ENCODE data around the gene MED13L. TPM values are rescaled to one million over a fixed set of nuclear protein-coding genes. Genes with fewer than 3 reads are reported as not detected.

MED13L gene
- total and polyA plus RNA-seq, 2 donors (not counting 1 experiment from before 2014, with no cell fraction given), result 20.3 to 207 TPM

- Mint-ChIP-seq H3K4me1 (peaks cover 18% of the 10 kb centered on the region), H3K27me3 (no peaks in the 10 kb centered on the region), H3K9me3 (ENCODE audit: insufficient read depth) (no peaks in the 10 kb centered on the region), H3K27ac (no peak overlapping the region), H3K4me3 (no peak overlapping the region)
- Histone ChIP-seq H3K9ac (ENCODE audit: low read length) (no peak overlapping the region), H2AFZ (ENCODE audit: insufficient read depth, low read depth, low read length, poor library complexity, severe bottlenecking) (no peak overlapping the region), H3K36me3 (replicated peaks in 1 of 2; ENCODE audit: control extremely low read depth in 1 of 2, control insufficient read depth in 1 of 2, extremely low read depth in 1 of 2, insufficient read depth in 2 of 2, low read length in 1 of 2) (no peaks in the 10 kb centered on the region), H3K4me1 (ENCODE audit: control insufficient read depth in 2 of 2, insufficient read depth in 2 of 2, low read length in 2 of 2) (no peaks in the 10 kb centered on the region), H3K27ac (ENCODE audit: low read length in 2 of 2) (no peak overlapping the region), H3K4me3 (ENCODE audit: control extremely low read depth in 1 of 5, extremely low read depth in 1 of 5, insufficient read depth in 1 of 5, low read depth in 2 of 5, low read length in 4 of 5) (no peak overlapping the region), H3K79me2 (ENCODE audit: control insufficient read depth, insufficient read depth, low read length) (peaks cover 60% of the 10 kb centered on the region), H4K20me1 (ENCODE audit: control insufficient read depth, insufficient read depth, low read length, poor library complexity, severe bottlenecking) (peaks cover 13% of the 10 kb centered on the region), H3K27me3 (replicated peaks in 1 of 4; ENCODE audit: control extremely low read depth in 1 of 4, control insufficient read depth in 3 of 4, insufficient read depth in 4 of 4, low read length in 3 of 4) (no peaks in the 10 kb centered on the region), H3K4me2 (replicated peaks; ENCODE audit: low read depth, low read length, poor library complexity, severe bottlenecking) (no peak overlapping the region), H3K9me3 (ENCODE audit: control extremely low read depth in 1 of 3, control insufficient read depth in 2 of 3, insufficient read depth in 1 of 3, low read length in 2 of 3) (no peaks in the 10 kb centered on the region)
- TF ChIP-seq CTCF (IDR thresholded peaks at IDR 0.05) (no peak), EZH2 (IDR thresholded peaks at IDR 0.05; ENCODE audit: borderline replicate concordance, insufficient read depth, low read depth, low read length, poor library complexity, severe bottlenecking) (no peak)
- CTCF ChIA-PET, result interaction anchor here (1.3 kb wide), 1 partner anchor 12 kb away, joined by 3 read pairs; no protein-coding TSS in a partner anchor
- no peak for DNase-seq
- no peak for ATAC-seq (ENCODE audit: low read depth)
- intact Hi-C loops (cut with micrococcal nuclease), result no loop called here
- POLR2A ChIA-PET, result no interaction called here
Measured at GRCh38 chr12:116077431-116077830, 200.1 kb downstream of the MED13L start.

GRCh38 chr12:116076399-116076798, 201.1 kb downstream of the MED13L start:
- ChIA-PET CTCF (no interaction called here), POLR2A (no interaction called here)
- Histone ChIP-seq H3K36me3 (replicated peaks in 1 of 2; ENCODE audit: control extremely low read depth in 1 of 2, control insufficient read depth in 1 of 2, extremely low read depth in 1 of 2, insufficient read depth in 2 of 2, low read length in 1 of 2) (no peaks in the 10 kb centered on the region), H3K4me1 (ENCODE audit: control insufficient read depth in 2 of 2, insufficient read depth in 2 of 2, low read length in 2 of 2) (no peaks in the 10 kb centered on the region), H2AFZ (ENCODE audit: insufficient read depth, low read depth, low read length, poor library complexity, severe bottlenecking) (no peak overlapping the region), H3K9ac (ENCODE audit: low read length) (no peak overlapping the region), H3K4me2 (replicated peaks; ENCODE audit: low read depth, low read length, poor library complexity, severe bottlenecking) (no peak overlapping the region), H3K9me3 (ENCODE audit: control extremely low read depth in 1 of 3, control insufficient read depth in 2 of 3, insufficient read depth in 1 of 3, low read length in 2 of 3) (no peaks in the 10 kb centered on the region), H3K79me2 (ENCODE audit: control insufficient read depth, insufficient read depth, low read length) (peaks cover 59% of the 10 kb centered on the region), H4K20me1 (ENCODE audit: control insufficient read depth, insufficient read depth, low read length, poor library complexity, severe bottlenecking) (peaks cover 7% of the 10 kb centered on the region), H3K27ac (ENCODE audit: low read length in 2 of 2) (no peak overlapping the region), H3K4me3 (ENCODE audit: control extremely low read depth in 1 of 5, extremely low read depth in 1 of 5, insufficient read depth in 1 of 5, low read depth in 2 of 5, low read length in 4 of 5) (no peak overlapping the region), H3K27me3 (replicated peaks in 1 of 4; ENCODE audit: control extremely low read depth in 1 of 4, control insufficient read depth in 3 of 4, insufficient read depth in 4 of 4, low read length in 3 of 4) (no peaks in the 10 kb centered on the region)
- intact Hi-C loops (cut with micrococcal nuclease), result no loop called here
- peaks cover 18% of the 10 kb centered on the region for H3K4me1 Mint-ChIP-seq
- ATAC-seq (ENCODE audit: low read depth) (no peak), DNase-seq (no peak)
- no peaks in the 10 kb centered on the region for H3K9me3 Mint-ChIP-seq (ENCODE audit: insufficient read depth)
- no peak overlapping the region for H3K27ac Mint-ChIP-seq
- H3K4me3 Mint-ChIP-seq, result no peak overlapping the region
- TF ChIP-seq EZH2 (IDR thresholded peaks at IDR 0.05; ENCODE audit: borderline replicate concordance, insufficient read depth, low read depth, low read length, poor library complexity, severe bottlenecking), result no peak
- no peak for TF ChIP-seq CTCF (IDR thresholded peaks at IDR 0.05)
- H3K27me3 Mint-ChIP-seq, result no peaks in the 10 kb centered on the region
- WGBS (ENCODE audit: insufficient coverage), result no CpG with 5 or more reads among the region's 1 CpG

Measured in B cell (primary cell).